ENCODE results near the gene SPATA31E1. TPM values are rescaled to one million over a fixed set of nuclear protein-coding genes. Genes with fewer than 3 reads are reported as not detected.

Gene SPATA31E1
- total RNA-seq, 2 donors from 2014 or later: not detected

- TF ChIP-seq, protein P1, sequence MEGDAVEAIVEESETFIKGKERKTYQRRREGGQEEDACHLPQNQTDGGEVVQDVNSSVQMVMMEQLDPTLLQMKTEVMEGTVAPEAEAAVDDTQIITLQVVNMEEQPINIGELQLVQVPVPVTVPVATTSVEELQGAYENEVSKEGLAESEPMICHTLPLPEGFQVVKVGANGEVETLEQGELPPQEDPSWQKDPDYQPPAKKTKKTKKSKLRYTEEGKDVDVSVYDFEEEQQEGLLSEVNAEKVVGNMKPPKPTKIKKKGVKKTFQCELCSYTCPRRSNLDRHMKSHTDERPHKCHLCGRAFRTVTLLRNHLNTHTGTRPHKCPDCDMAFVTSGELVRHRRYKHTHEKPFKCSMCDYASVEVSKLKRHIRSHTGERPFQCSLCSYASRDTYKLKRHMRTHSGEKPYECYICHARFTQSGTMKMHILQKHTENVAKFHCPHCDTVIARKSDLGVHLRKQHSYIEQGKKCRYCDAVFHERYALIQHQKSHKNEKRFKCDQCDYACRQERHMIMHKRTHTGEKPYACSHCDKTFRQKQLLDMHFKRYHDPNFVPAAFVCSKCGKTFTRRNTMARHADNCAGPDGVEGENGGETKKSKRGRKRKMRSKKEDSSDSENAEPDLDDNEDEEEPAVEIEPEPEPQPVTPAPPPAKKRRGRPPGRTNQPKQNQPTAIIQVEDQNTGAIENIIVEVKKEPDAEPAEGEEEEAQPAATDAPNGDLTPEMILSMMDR (IDR thresholded peaks at IDR 0.05): no peak
- no peak for DNase-seq (ENCODE audit: low spot score)
- no peaks in the 10 kb centered on the region for H3K9me3 ChIP-seq
- H3K27ac ChIP-seq: no peak overlapping the region
- H3K4me3 ChIP-seq: no peak overlapping the region
- H3K27me3 ChIP-seq: no peaks in the 10 kb centered on the region
- H3K4me1 ChIP-seq: no peaks in the 10 kb centered on the region
- H3K36me3 ChIP-seq: no peaks in the 10 kb centered on the region
Measured at GRCh38 chr9:87871425-87872078, 11.1 kb upstream of the SPATA31E1 start.

GRCh38 chr9:87872079-87872624, 10.5 kb upstream of the SPATA31E1 start:
- H3K27me3 ChIP-seq: no peaks in the 10 kb centered on the region
- H3K4me3 ChIP-seq: no peak overlapping the region
- TF ChIP-seq, protein P1 (IDR thresholded peaks at IDR 0.05): no peak
- H3K9me3 ChIP-seq: no peaks in the 10 kb centered on the region
- no peaks in the 10 kb centered on the region for H3K4me1 ChIP-seq
- H3K36me3 ChIP-seq: no peaks in the 10 kb centered on the region
- peak; percentile 54 for DNase-seq (ENCODE audit: low spot score)
- no peak overlapping the region for H3K27ac ChIP-seq

- DNase-seq (ENCODE audit: low spot score): peak; percentile 28
- Histone ChIP-seq H3K27me3 (no peaks in the 10 kb centered on the region), H3K4me1 (no peaks in the 10 kb centered on the region), H3K9me3 (peaks cover 0 to 8% of the 10 kb centered on the region in 2 donors), H3K27ac (no peak overlapping the region), H3K36me3 (no peaks in the 10 kb centered on the region), H3K4me3 (no peak overlapping the region)
- TF ChIP-seq, protein P1 (IDR thresholded peaks at IDR 0.05): no peak
Measured at GRCh38 chr9:87873607-87874303, 8.9 kb upstream of the SPATA31E1 start.

GRCh38 chr9:87874304-87874623, 8.4 kb upstream of the SPATA31E1 start:
- no peak overlapping the region for H3K4me3 ChIP-seq
- no peaks in the 10 kb centered on the region for H3K27me3 ChIP-seq
- no peak overlapping the region for H3K27ac ChIP-seq
- H3K4me1 ChIP-seq: no peaks in the 10 kb centered on the region
- peaks cover 0 to 8% of the 10 kb centered on the region in 2 donors for H3K9me3 ChIP-seq
- H3K36me3 ChIP-seq: no peaks in the 10 kb centered on the region
- DNase-seq (ENCODE audit: low spot score): no peak
- TF ChIP-seq, protein P1 (IDR thresholded peaks at IDR 0.05): no peak

GRCh38 chr9:87875060-87875459, 7.6 kb upstream of the SPATA31E1 start:
- H3K27me3 ChIP-seq: no peaks in the 10 kb centered on the region
- no peak overlapping the region for H3K4me3 ChIP-seq
- no peak for DNase-seq (ENCODE audit: low spot score)
- no peaks in the 10 kb centered on the region for H3K36me3 ChIP-seq
- peaks cover 0 to 8% of the 10 kb centered on the region in 2 donors for H3K9me3 ChIP-seq
- H3K27ac ChIP-seq: no peak overlapping the region
- TF ChIP-seq, protein P1 (IDR thresholded peaks at IDR 0.05): no peak
- no peaks in the 10 kb centered on the region for H3K4me1 ChIP-seq

Data from right atrium auricular region (tissue), 2 donors.